ENCODE measurements around the gene NAGK.

- TF ChIP-seq, protein P1, sequence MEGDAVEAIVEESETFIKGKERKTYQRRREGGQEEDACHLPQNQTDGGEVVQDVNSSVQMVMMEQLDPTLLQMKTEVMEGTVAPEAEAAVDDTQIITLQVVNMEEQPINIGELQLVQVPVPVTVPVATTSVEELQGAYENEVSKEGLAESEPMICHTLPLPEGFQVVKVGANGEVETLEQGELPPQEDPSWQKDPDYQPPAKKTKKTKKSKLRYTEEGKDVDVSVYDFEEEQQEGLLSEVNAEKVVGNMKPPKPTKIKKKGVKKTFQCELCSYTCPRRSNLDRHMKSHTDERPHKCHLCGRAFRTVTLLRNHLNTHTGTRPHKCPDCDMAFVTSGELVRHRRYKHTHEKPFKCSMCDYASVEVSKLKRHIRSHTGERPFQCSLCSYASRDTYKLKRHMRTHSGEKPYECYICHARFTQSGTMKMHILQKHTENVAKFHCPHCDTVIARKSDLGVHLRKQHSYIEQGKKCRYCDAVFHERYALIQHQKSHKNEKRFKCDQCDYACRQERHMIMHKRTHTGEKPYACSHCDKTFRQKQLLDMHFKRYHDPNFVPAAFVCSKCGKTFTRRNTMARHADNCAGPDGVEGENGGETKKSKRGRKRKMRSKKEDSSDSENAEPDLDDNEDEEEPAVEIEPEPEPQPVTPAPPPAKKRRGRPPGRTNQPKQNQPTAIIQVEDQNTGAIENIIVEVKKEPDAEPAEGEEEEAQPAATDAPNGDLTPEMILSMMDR (IDR thresholded peaks at IDR 0.05): no peak
- no peak for TF ChIP-seq POLR2A (IDR thresholded peaks at IDR 0.05)
Measured at GRCh38 chr2:71063216-71063615, 5.2 kb upstream of the NAGK start.
